ENCODE data around the gene ZNF502. TPM values are rescaled to one million over a fixed set of nuclear protein-coding genes. Genes with fewer than 3 reads are reported as not detected.

Gene ZNF502
- total and polyA plus RNA-seq, 2 of the 8 experiments (the other 6 are each of a cell fraction or from before 2014, with no cell fraction given) = 1.5 to 3.8 TPM

GRCh38 chr3:44712455-44713075, at the start of gene ZNF502 (continued):
- peak; percentile 78 for TF ChIP-seq TAF7 (optimal IDR thresholded peaks at IDR 0.05; ENCODE audit: borderline replicate concordance, low read depth, low read length)
- TF ChIP-seq ATF3 (IDR thresholded peaks at IDR 0.05; ENCODE audit: insufficient read depth, low read depth, low read length) = peak; percentile 71; the same call in 1 of the 2 replicates
- peak in 1 of 2 experiments; percentile 54; a peak in 1 of 4 replicates for TF ChIP-seq HDAC2 (IDR thresholded peaks at IDR 0.05; ENCODE audit: borderline replicate concordance in 1 of 2, low read depth in 2 of 2, low read length in 2 of 2)
- TF ChIP-seq MAX (IDR thresholded peaks at IDR 0.05) = peak; percentile 53
- TF ChIP-seq TCF12 (IDR thresholded peaks at IDR 0.05; ENCODE audit: low read depth, low read length) = no peak
- TF ChIP-seq ASH2L (IDR thresholded peaks at IDR 0.05; ENCODE audit: low read length) = peak; percentile 62
- TF ChIP-seq KDM5A (IDR thresholded peaks at IDR 0.05; ENCODE audit: low read length) = no peak
- TF ChIP-seq CREB1 (IDR thresholded peaks at IDR 0.05) = peak; percentile 98
- no peak for TF ChIP-seq RNF2 (IDR thresholded peaks at IDR 0.05; ENCODE audit: borderline replicate concordance, low read depth, low read length, missing control alignments, poor library complexity, severe bottlenecking)
- TF ChIP-seq EP300 (IDR thresholded peaks at IDR 0.05; ENCODE audit: borderline replicate concordance in 1 of 2, low read depth in 2 of 2, low read length in 2 of 2) = no peak
- TF ChIP-seq TBP (IDR thresholded peaks at IDR 0.05; ENCODE audit: low read depth, low read length) = peak; percentile 91
- TF ChIP-seq SIN3A (conservative IDR thresholded peaks at IDR 0.05 in 1 of 2, IDR thresholded peaks at IDR 0.05 in 1 of 2; ENCODE audit: low read depth in 1 of 2, low read length in 2 of 2) = peak; percentile 25 to 57; a peak in 1 of 4 replicates
- TF ChIP-seq JUN (IDR thresholded peaks at IDR 0.05; ENCODE audit: low read depth, low read length) = no peak
- TF ChIP-seq EGR1 (IDR thresholded peaks at IDR 0.05; ENCODE audit: borderline replicate concordance, low read depth, low read length) = peak; percentile 77
- TF ChIP-seq CHD1 (IDR thresholded peaks at IDR 0.05; ENCODE audit: low read depth, low read length) = no peak
- TF ChIP-seq GTF2F1 (IDR thresholded peaks at IDR 0.05; ENCODE audit: borderline replicate concordance, low read depth, low read length) = peak; percentile 48; the same call in 1 of the 2 replicates
- peak; percentile 90 for TF ChIP-seq PHF8 (conservative IDR thresholded peaks at IDR 0.05; ENCODE audit: low read depth, low read length)
- peak; percentile 33 to 50 (median 46); a peak in 3 of 4 replicates for TF ChIP-seq CTCF (IDR thresholded peaks at IDR 0.05; ENCODE audit: control extremely low read depth in 1 of 3, insufficient read depth in 1 of 3, low read depth in 1 of 3, low read length in 3 of 3)
- peak; percentile 33 for TF ChIP-seq YY1 (IDR thresholded peaks at IDR 0.05; ENCODE audit: low read depth, low read length)
- TF ChIP-seq KDM4A (IDR thresholded peaks at IDR 0.05; ENCODE audit: low read depth, low read length, severe bottlenecking) = peak; percentile 99

Data from H1 (cell line).